K562 (cell line): ENCODE data around the gene ZNF26. TPM values are rescaled to one million over a fixed set of nuclear protein-coding genes. Genes with fewer than 3 reads are reported as not detected.

Source experiments
- NKRF ChIP-seq: fragments of 450-650 bp; IDR thresholded peaks from 2 replicates; pipeline ENCODE4 v1.6.1; 2016; ENCODE audit warnings: borderline replicate concordance
- ZMIZ1 ChIP-seq, 2 experiments: fragments of 150-350 bp in 1 of 2; IDR thresholded peaks; 2 replicates each; pipeline ENCODE4 v1.6.1; 2012 to 2016; ENCODE audit warnings: low read depth in 2 of 2, low read length in 2 of 2, mild to moderate bottlenecking in 1 of 2, moderate library complexity in 1 of 2
- ZNF274 ChIP-seq: IDR thresholded peaks from 2 replicates; pipeline ENCODE4 v1.6.1; 2011; ENCODE audit warnings: low read depth, mild to moderate bottlenecking, low read length, moderate library complexity, borderline replicate concordance
- polyA plus RNA-seq, 8 experiments: library from polyadenylated mRNA; depleted of rRNA in 4 of 8; stranded (reverse) in 5 of 8; unstranded in 3 of 8; fragments of >200 nt; fragmentation: Nextera tagmentation in 2 of 8; fragmentation: Illumina TruSeq in 1 of 8; extraction: Ambion mirVana in 2 of 8; extraction: Trizol in 1 of 8; gene quantifications; 2 replicates each; pipeline versions ENCODE4 v1.2.1 to v1.2.3, GENCODE V29; 2011 to 2014; ENCODE audit warnings: inconsistent platforms in 1 of 8, missing spikeins in 1 of 8
- total RNA-seq, 7 experiments: library from RNA; depleted of rRNA in 6 of 7; stranded (reverse); fragments of >200 nt in 6 of 7; fragmentation: Illumina TruSeq in 2 of 7; extraction: Trizol in 2 of 7; gene quantifications; 2 replicates each; pipeline versions ENCODE4 v1.2.1 to v1.2.3, GENCODE V29; 2011 to 2021; ENCODE audit warnings: low replicate concordance in 1 of 7

ZNF26 gene
- total and polyA plus RNA-seq, 9 of the 15 experiments (the other 6 are each of a cell fraction or from before 2014, with no cell fraction given), result 1.2 to 14.1 (median 8.0) TPM

GRCh38 chr12:132950844-132951535 is 35.2 kb upstream of the ZNF26 start (continued):
- TF ChIP-seq NKRF, result no peak
- no peak for TF ChIP-seq ZNF274
- no peak for TF ChIP-seq ZMIZ1 (IDR thresholded peaks at IDR 0.05; ENCODE audit: low read depth in 2 of 2, low read length in 2 of 2)
